ENCODE results near the gene LRRN2.
"Not testable (repeated sequence)": the region's sequence is repeated elsewhere in the genome, so short reads cannot be mapped to it uniquely, and the experiment has no call there.

Gene LRRN2

DNA sequence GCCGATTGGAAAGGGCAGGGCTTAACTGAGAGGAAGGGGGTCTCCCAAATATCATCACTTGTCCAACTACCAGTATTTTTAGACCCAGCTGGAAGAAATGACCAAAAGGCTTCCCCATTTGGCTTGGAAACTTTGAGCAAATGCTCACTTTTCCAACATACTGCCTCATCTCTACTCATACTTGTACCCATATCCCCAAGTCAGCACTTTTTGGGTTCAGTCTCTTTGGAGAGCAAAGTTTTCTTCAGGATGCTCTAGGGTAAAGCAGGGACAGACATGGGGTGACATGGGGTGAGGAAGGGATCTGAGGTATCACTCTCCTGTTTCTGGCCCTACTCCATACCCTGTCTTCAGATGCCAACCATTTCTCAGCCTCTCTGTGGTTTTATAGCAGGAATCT, 27.2 kb downstream of the LRRN2 start:
- DNase-seq = no peak

DNA sequence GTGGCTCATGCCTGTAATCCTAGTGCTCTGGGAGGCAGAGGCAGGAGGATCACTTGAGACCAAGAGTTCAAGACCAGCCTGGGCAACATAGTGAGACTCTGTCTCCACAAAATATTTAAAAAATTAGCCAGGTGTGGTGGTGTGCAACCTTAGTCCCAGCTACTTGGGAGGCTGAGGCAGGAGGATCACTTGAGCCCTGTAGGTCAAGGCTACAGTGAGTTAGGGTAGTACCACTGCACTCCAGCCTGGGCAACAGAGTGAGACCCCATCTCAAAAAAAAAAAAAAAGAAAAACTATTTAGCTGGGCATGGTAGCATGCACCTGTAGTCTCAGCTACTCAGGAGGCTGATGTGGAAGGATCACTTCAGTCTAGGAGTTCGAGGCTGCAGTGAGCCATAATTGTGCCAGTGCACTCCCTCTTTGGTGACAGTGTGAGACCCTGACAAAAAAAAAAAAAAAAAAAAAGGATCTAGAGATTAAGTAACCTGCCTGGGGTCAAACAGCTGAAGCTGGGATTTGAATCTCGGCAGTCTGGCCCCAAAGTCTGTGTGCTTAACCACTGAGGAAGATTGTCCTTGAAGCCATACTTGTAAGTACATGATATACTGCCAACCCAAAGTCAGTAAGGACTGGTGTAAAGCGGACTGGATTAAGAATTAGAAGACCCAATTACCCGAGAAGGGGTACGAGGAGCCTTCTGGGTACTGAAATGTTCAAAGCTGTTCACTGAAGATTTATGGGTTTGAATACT, 31.8 kb downstream of the LRRN2 start:
- no peak for DNase-seq

DNA sequence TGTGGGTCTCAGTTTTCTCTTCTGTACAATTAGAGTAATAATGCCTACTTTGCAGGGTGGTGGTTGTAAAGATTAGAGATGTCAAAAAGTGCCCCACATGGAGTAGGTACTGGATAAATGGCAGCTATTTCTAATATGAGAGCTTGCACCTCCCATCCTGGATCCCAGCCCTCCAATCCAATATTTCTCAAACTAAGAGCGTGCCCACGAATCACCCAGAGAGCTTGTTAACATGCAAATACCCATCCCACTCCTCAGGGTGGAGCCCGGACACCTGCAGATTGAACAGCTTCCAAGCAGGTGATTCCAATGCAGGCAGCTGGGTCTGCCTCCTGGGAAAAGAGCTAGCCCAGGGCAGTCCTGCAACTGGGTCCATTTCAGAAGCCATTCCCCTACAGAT, 33.0 kb downstream of the LRRN2 start:
- DNase-seq = no peak

DNA sequence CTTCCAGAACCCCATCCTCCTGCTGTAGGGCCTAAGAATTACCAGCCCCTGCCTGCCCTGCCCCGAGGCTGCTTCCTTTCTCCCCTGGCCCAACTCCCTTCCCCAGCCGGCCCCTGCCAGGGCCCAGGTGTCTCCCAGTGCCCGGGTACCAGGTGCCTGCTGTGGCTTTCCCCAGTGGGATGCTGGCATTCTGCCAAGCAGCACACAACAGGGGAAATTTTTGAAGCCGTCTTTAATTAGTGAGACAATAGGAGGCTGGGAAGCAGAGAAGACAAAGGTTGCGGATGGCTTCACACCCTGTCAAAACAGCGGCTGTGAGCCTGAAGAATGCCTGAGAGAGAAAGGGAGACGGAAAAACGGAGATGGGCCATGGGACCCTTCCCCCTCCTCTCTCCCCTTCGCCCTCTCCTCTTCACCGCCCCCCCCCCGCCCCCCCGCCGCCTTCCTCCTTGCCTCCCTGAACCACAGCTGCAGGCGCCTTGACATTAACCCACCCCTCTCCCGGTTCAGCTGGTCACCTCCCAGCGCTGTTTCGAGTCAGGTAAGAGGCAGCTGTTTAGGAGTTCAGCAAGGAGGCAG, 33.6 kb downstream of the LRRN2 start:
- DNase-seq = no peak

DNA sequence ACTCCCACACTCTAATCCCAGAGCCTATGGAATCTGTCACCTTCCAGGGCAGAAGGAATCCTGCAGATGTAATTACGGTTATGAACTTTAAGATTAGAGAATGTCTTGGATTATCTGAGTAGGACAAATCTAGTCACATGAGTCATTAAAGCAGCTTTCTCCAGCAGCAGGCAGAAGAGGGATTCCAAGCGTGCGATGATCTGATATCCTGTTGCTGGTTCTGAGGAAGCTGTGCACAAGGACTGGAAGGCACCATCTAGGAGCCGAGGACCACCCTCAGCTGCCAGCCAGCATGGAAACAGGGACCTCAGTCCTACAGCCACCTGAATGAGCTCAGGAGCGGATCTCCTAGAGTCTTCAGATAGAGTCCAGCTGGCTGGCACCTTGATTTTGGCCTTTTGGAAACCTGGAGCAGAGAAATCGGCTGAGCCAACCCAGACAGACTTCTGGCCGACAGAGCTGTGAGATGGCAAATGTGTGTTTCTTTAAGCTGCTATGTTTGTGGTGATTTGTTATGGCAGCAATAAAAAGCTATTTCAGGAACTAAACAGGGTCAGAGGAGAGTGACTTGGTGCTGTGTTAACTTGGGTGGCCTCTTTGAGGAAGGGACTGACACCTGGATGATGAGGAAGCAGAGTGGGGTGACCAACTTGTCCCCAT, 34.5 kb downstream of the LRRN2 start:
- DNase-seq = no peak

DNA sequence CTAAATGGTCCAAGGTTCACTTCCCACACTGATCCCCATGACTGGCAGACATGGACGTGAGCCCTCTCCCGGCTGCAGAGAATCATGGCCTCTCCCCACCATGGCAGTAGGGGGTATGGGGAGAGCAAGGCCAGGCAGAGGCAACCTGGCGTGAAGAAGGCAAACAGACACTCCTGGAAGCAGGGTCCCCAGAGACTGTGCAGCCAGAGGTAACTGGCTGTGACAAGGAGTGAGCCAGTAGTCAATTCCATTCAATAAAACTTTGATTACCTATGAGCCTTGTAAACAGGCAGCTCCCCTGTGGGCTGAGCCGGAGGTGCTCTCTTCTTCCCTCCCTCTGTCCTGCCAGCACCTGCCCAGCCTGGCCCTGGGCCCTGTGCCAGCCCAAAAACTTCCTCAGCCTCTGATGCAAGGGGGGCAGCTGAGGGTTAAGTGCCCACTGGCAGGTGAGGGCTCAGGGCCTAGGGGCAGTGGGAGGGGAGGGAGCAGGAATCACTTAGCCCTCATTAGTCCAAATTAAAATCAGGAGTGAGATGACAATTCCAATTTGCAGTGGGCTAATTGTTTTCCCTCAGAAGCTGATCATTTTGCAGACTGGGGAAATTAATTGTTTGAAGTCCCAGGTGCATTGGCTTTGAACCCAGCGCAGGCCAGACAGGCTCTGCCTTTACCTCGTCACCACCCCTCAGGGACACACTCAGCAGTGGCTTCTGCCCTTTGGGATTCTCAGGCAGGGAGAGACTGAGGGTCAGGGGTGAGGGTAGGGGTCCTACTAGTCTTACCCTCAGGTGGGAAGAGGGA, 35.6 kb downstream of the LRRN2 start:
- DNase-seq = no peak

DNA sequence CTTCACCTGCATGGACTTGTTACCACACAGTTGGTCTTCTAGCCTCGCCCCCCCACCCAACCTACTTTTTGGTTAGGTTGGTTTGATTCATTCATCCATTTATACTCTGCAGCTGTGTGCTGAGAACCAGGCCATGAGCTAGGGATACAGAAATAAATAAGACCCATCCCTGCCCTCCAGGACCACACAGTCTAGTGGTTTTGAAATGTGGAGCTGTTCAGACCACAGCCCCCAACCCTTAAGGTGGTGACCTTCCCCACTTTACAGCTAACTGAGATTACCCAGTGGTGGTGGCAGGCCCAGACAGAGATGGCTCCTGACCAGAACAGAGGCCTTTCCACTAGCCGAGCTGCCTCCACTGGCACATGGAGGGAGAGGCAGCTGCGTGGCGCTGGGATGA, 37.0 kb downstream of the LRRN2 start:
- DNase-seq = no peak

DNA sequence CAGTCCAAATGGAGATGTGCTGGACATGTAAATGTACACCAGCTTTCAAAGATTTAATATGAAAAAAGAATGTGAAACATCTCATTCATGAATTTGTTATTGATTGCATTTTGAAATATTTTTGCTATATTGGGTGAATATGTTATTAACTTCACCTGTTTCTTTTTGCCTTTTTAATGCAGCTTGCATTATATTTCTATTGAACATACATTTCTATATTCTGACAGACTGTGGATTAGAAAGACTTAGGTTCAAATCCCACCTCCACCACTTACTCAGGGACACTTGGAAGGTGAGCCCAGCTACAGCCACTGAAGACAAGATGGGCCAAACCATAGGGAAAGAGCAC, 37.8 kb downstream of the LRRN2 start:
- DNase-seq = no peak

DNA sequence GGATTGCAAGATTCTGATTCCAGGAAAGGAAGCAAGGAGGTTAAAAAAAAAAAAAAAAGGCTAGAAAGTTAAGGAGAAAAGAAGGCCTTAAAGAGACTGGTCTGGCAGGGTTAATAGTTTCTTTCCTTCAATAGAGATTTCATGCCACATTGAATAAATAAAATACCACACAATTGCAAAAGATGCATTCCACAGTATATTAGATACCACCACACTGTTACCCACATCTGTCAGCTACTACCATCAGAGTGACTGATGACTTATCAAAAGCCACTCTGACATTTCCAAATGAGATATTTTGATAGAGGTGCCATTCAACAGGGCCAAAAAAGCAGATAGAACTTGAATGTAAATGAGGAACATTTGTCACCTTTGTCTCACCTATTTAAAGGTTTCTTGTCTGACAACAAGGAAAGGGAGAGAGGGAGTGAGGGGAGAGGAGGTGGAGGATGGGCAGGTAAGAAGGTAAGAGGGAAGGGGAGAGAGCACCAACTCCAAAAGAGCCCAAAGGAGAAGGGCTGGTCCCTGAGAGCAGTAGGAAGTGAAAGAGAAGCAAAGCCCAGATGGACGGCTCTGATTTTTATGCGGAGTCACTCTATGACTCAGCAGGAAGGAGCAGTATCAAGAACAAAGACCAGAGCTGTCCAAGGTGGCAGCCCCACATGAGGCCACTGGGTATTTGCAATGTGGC, 38.3 kb downstream of the LRRN2 start:
- peak in 1 of 2 experiments; percentile 5 for DNase-seq

DNA sequence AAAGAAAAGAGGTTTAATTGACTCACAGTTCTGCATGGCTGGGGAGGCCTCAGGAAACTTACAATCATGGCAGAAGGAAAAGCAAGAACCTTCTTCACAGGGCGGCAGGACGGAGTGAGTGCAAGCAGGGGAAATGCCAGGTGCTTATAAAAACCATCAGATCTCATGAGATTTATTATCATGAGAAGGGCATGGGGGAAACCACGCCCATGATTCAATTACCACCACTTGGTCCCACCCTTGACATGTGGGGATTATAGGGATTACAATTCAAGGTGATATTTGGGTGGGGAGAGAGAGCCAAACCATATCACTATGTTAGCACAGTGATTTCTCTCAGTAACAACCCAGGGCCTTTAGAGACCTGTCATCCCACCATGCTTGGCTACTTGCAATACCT, 39.9 kb downstream of the LRRN2 start:
- DNase-seq = no peak

DNA sequence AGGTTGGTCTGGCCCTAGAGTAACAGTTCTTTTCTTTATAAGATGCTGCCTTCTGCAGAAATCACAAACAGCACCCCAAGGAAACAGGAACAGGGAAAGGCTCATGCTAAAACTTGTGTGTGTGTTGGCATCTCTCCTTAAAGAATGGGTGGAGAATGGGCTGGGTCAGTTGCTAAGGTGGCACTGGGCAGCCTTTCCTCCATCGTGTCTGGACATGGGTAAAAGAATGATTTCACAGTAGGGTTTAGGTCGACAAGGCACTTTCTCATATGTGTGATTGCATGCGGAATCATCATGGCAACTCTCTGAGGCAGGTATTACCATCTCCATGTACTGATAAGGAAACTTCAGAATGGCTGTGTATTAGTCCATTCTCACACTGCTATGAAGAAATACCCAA, 40.3 kb downstream of the LRRN2 start:
- DNase-seq = no peak

DNA sequence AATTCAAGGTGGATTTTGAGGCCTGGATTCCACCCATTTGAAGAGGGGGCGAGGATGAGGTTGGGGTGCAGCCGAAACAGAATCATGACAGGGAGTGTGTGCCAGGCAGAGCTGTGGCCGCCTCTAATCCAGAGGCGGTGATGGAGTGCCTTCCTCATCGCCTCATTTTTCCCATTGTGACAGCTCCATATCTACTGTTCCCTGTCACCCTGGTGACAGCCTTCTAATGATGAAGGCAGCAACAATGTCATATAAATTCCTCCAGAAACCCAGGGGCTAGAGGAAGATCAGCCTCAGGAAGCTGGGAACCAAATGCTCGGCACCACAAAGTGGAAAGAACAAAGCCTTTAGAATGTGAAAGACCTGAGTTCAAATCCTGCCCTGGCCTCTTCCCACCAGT, 42.0 kb downstream of the LRRN2 start:
- no peak for DNase-seq

DNA sequence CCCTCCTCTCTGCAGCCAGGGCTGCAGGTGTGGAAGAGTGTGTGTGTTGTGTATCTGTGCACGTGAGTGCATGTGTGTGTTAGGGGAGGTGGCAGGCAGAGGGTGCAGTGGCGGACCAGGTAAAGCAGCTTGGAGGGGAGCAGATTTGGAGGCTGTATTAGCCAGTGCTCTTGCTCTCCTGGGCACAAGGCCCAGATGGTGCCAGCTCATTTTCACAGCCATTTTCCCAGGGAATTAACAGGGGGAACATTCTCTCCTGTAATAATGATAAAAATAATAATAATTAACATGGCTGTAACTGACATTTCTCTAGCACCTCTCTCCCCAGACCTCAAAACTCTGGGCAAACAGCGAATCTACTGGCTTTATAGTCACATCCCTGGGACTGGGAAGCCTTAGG, 43.6 kb downstream of the LRRN2 start:
- no peak for DNase-seq

DNA sequence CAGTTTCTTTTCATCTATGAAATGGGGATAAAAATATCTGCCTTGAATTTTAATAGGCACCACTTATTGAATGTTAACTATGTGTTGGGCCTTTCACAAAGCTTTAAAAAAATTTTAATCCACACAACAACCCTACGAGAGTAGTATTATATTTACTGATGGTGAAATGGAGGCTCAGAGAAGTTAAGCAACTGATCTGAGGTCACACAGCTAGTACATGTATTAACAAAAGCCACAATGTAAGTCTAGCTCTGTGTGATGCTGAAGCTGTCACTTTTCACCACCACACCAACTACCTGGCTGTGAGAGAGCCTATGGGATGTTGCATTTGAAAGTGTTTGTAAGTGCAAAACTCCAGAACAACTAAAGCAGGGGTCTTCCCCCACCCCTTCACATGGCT, 44.1 kb downstream of the LRRN2 start:
- DNase-seq = no peak

DNA sequence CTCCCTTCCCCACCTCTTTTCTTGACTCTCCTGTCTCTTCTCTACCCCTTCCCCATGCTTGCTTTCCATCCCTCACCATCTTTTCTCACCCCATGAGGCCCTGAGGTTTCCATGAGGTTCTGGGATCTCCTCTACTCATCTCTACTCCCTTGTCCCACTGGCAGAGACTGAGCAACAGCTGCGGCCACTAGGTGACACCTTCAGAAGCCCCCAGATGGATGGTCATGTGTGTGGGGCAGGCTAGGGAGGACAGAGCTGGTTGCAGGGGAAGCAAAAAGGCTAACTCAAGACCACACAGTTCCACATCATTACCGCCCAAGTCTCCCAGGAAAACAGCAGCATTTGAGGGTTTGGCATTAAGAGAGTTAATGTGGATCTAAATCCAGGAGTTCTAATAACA, 45.0 kb downstream of the LRRN2 start:
- no peak for DNase-seq

DNA sequence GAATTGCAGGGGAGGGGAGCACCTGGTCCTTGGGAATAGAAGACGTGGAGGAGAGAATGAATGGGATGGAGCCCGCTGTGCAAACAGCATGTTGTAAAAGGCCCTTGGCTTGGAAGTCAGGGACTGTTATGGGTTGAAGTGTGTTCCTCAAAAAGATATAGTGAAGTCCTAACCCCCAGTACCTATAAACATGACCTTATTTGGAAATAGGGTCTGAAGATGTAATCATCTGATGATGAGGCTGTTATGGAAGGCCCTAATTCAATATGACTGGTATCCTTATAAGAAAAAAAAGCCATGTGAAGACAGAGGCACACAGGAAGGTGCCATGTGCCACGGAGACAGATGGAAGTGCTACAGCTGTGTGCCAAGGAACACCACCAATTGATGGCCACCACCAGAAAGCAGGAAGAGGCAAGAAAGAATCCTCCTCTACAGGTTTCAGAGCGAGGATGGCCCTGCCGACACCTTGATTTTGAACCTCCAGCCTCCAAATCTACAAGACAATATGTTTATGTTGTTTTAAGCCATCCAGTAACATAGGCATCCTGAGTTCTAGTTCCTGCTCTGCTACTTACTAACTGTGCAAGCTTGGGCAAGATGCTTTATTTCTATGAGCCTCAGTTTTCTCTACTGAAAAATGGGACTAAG, 51.2 kb downstream of the LRRN2 start:
- DNase-seq = no peak

DNA sequence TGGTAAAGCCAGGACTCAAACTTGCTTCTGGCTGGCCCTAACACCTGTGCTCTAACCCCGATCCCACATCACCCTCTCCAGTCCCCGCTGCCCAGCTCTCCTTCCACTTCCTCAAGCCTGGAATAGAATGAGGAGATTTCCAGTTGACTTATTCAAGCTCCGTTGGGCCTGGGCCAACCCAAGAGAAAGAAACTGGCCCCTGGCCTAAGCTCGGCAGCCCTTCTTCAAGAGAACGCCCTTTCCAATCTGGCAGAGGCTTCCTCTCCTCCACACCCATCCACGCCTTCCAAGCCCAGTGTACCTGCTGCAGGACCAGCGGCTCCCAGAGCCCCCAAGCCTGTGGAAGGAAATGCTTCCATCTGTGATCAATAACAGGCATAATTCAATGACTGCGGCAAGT, 51.9 kb downstream of the LRRN2 start:
- DNase-seq = no peak

DNA sequence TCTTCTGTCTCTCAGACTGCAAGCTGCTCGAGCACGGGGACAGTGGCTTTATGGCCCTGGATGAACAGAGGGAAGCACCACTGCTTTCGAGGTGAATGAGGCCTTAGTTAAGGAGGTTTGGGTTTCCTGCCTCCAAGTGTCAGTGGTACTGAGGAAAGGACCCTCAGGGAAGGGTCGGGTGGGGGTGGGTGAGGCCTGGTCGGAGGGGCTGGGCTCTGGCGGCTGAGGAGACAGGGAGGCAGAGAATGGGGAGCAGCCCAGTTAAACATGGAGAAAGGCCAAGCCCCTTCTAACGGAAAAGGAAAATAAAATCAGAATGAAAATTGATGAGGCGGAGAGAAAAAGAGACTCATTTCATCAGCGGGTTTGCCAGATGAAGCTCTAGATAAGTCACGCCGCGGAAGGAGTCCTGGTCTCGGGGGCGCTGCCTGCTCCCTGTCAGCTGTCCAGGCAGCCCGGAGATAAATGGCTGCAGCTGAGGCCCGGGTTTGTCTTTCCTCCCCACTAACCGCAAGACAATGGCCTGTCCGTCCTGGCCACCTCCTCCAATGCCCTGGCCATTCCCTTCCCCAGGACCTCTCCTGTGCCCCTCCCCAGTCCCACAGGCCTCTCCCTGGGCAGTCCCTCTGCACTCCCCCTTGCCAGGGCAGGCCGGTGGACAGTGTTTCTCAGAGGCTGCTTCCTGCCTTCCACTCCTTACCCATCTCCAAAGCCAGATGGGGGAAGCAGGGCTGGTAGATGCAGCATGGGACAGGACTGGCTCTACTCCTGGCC, 55.2 kb downstream of the LRRN2 start:
- no peak for DNase-seq

DNA sequence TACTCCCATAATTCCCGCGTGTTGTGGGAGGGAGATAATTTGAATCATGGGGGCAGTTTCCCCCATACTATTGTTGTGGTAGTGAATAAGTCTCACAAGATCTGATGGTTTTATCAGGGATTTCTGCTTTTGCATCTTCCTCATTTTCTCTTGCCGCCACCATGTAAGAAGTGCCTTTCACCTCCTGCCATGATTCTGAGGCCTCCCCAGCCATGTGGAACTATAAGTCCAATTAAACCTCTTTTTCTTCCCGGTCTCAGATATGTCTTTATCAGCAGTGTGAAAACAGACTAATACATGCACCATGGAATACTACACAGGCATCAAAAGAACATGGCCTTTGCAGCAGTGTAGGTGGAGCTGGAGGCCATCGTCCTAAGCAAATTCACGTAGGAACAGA, 56.1 kb downstream of the LRRN2 start:
- not testable (repeated sequence) for DNase-seq

DNA sequence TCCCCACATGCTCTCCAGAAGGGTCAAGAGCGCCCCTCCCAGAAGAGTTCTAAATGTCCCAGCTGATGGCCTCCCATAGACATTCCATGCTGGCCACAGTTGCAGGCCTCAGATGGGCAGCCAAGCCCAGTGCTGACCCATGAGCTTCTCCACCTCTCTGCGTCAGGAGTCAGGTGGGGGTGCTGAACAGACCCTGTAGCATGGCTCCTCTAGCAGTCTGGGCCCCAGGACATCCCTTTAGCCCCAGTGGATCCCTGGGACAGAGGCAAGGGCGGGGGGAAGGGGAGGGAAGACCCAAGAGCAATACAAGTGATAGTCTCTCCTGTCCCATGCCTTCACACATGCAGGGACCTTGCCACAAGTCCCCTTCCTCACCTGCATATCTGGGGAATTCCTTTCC, 56.7 kb downstream of the LRRN2 start:
- DNase-seq = no peak

DNA sequence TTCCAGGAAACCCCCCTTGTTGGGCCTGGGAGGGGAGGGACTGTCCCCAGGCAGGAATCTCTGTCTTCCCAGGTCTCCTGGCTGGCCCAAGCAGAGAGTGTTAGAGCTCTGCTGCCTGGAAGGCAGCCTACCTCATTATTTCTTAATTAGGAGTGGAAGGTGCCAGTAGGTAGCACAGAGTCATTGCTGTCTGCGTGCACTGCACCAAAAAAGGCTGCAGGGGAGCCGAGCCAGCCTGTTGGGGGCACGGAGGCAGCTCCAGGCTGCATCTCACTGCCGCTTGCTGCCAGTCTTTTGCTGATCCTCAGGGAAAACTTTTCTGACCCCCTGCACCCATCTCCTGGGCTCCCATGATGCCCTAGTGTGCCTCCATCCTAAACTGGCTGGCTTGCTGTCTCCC, 58.1 kb downstream of the LRRN2 start:
- DNase-seq = no peak

DNA sequence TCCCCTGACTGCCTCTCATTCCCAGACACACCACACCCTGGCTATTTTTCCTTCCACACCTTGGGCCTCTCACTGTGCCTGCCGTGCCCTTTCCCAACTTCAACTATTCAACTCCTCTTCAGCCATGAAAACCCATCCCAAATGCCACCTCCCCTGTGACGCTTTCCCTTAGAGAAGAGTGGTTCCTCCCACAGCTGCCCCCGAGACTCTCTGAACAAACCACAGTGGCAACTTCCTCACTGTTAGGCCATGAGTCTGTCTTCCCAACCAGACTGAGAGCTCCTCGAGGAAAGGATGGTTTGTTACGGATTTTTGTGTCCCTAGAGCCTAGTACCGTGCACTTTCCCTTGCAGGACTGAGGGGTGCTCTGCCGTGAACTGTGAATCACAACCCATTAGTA, 59.2 kb downstream of the LRRN2 start:
- DNase-seq = no peak
